Stimulated activated CD4-positive, alpha-beta T cell treated with anti-CD3 and anti-CD28 coated beads, Interleukin-4, amount 100 ng/mL, for 48 hours (primary cell): Measurements from ENCODE around the gene VIPR2.

ENCODE experiments used
- DNase-seq, 2 donors: peaks; one replicate each; pipeline ENCODE4 v3.0.0-alpha.2; 2020; ENCODE audit warnings: low read depth in 2 of 2

Gene VIPR2

DNA sequence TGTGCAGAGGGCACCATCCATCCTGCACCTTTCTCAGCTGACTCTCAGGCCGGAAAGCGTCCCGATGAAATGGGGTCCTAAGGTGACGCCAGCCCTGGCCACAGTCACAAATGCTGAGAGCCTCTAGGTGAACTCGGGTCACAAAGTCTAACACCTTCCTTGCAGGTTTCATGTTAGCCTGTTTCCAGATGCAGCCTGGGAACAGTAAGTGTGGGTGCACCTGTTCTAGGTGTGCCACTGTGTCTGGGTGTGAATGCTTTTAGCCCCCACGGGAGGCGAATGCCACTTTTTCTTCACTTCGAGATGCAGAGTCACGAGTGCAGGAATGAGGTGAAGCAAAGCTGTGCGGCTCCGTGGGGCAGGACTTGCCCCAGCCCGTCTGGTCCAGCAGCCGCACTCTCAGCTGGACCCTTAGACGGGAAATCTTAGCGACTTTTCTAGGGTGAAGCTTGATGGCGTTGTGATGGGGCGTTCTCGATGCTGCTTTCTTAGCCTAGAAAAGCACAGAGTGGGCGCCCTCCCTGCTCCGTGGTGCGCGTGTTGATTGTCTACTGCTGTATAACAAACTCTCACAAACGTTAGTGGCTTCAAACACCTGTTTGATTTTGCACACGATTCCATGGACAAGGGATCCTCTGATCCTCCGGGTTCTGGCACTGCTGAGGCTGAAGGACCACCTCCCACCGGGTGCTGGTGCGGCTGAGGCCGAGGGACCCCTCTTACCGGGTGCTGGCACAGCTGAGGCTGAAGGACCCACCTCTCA, 13.6 kb upstream of the VIPR2 start:
- DNase-seq: no peak

DNA sequence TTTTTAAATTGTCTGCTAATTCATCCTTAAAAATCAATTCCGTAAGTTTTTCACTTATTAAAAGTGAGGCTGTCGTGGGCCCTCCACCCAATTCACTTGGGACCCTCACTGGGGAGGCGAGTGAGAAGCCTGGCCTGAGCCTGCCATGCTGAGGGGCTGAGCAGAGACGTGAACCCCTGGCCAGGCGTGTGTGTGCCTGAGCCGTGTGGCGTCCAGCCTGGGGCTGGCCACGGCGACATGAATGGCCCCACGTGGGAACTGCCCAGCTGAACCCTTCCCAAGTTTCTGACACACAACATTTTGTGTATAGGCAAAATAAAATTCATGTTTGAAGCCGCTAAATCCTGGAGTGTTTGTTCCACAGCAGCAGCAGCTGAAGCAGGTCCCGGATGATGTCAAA, 13.0 kb upstream of the VIPR2 start:
- DNase-seq: no peak

DNA sequence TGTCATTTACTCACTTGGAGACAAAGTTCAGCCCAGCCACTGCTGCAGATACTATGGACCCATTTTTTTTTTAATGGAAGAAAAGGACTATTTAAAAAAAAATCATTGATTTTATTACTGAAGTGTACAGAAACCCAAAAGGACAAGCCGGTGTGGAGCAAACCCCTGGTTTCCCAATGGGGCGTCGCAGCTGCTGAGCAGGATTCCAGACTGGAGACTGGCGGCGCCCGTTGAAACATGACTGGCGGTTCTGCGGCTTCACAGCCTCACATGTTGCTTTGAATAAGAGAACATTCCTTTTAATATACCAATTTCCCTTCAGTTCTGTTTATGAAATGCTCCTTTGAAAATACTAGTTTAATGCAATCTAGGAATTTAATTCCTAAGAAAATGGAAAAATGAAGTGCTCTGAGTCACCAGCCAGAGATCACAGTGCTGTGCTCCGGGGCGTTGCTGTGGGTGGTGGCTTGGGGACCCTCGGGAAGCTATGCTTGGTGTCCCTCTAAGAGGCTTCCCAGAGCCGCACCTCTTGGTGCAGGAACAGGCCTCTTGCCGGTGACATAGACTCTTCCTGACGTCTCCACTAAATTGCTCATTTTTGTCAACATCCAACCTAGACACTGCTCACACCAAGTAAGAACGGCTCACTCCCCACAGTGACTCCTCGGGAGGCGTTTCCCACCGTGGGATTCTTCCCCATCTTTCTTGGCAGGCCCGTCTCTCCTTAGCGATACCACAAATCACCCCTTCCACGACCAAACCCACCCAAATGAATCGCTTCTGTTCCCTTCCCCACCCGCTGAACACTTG, 12.0 kb upstream of the VIPR2 start:
- DNase-seq: no peak

DNA sequence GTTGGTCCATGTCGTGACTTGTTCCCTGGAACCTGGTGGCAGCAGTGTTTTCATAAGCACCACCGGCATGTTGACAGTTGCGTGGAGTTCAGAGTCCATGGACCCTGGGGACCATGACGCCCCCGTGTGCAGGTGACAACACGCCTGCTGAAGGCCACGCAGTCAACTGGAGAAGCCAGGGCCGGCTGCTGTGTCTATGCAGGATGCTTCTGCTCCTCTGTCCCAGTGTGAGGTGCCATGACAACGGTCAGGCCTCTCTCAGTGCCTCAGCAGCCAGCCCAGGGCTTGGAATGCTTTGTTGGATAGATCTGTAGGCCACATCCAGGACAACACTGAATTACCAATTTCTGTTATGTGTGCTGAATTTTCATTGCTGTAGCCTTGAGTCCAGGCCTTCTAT, 10.7 kb upstream of the VIPR2 start:
- no peak for DNase-seq

DNA sequence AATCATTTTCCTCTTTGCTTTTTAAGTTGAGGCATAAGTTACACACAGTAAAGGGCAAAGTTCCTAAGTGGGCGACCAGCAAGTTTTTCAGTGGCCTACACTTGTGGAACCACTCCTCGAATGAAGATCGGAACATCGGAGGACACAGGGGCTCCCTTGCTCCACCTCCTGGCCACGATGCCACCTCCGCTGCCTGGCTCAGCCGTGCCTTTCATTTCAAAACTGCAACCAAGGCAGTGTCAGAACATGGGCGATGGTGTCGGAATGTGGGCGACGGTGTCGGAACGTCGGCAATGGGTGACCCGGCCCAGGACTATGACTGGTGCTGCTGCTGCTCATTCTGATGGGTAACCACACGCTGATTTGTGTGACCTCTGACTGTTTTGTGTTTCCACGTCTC, 9.6 kb upstream of the VIPR2 start:
- DNase-seq: no peak

DNA sequence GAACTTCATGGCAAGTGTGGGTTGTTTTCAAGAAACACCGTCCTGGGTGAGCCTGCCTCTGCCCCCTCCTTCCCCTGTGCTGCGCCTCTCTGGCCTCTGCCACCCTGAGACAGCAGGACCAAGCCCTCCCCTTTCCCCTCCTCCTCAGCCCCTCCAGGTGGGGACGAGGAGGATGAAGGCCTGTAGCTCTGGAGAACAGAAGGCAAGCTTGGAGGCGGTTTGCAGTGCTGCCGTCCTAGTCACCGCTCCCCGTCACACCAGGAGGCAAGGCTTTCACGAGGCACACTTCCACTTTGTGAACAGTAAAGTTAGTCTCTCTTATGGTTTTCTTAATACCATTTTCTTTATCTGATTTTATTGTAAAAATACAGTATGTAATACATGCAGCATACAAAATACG, 8.8 kb upstream of the VIPR2 start:
- DNase-seq: no peak

DNA sequence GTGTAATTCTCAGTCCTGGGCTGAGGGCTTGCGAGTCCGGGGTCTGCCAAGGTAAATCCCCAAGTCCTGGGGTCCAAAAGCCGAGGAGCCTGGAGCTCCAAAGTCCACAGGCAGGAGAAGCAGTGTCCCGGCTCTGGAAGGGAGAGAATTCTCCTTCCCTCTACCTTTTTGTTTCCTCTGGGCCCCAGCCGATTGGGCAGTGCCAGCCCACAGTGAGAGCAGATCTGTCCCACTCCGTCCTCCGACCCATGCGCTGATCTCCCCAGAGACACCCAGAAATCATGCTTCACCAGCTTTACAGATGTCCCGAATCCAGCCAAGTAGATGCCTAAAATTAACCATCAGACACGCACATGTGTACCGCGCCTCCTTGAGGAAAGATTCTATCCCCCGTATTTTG, 8.1 kb upstream of the VIPR2 start:
- DNase-seq: no peak

DNA sequence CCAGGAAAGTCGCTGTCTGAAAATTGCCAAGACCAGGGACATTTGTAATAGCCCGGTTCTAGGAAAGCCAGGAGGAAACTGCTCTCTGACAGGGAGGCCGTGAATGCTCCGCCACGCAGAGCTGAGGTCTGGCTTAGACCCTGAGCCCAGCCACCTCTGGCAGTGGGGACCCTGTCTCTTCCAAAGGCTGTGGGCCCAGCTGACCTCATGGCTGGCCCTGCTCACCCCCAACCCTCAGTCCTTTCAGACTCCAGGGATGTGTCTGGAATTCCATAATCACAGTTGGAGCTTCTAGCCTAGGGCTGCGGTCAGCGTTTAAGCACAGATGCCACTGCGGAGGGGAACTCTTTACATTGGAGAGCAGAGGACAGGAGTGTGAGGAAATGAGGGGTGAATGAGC, 6.6 kb upstream of the VIPR2 start:
- no peak for DNase-seq

DNA sequence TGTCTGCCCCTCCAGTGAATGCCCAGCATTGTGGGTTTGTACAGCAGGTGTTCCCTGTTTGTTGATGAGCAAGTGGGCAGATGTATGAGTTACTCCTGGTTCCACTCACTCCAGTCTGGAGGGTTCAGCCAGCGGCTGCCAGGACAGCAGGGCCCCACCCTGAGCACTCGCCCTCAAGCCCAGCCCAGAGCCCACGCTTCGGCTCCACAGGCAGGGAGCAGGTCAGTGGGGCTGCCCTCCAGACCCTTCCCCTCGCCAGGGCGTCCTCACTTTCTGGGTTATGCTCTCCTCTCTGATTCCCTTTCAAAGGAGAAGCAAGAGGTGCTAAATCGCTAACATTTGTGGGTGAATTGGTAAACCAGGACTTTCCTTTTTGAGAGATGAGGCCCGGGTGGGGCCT, 4.8 kb upstream of the VIPR2 start:
- no peak for DNase-seq

DNA sequence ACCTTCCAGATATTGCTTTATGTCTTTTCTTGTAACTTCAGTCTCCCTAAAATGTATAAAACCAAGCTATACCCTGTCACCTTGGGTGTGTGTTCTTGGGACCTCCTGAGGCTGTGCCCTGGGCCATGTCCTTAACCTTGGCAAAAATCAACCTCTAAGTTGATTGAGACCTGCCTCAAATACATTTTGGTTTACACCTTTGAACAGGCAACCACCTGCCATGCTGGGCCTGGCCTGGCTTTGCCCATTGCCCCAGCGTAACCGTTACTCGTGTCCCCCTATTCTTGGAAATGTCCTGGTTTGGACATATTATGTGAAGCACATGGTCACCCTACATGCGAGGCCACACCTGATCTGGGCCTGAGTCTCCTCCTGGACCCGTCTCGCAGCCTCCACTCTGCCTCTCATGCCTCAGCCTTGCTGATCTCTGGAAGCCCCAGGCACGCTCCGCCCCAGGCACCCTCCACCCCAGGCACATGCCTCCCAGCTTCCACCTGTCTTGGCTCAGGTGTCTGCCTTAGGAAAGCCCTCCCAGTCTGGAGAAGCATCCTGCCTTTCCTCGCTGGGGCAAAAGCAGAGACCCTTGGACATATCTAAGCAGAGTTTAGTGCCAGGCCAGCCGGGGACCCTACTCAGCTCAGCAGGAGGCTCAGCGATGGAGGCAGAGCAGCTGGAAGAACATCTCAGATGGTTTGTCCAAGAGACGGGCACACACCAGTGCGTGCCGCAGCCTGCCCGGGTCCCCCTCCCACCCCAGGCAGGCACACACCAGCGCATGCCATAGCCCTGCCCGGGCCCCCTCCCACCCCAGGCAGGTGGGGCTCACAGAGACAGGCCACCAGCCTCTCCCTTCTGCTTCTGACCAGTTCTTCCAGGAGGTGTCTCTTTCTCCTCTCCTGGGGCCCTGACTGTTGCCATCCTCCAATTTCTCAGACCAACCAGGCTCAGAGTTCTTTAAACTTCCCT, 4.0 kb upstream of the VIPR2 start:
- DNase-seq: no peak

DNA sequence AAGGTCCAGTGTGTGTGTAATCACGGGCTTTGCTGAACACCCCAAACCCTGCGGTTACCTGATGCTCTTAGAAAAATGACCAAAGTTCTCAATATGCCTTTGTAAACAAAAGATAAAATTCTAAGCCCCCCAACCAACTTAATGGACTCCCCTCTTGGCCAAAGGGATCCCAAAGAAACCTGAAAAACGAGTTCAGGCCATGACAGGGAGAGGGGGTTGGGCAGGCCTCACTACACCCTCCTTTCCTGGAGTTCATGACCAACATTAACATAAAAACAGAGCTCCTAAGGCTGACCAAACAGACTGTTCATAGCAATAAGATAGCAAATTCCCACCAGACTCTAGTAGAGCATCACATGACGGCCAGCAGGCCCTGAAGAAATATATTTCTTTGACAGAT, 3.0 kb upstream of the VIPR2 start:
- no peak for DNase-seq

DNA sequence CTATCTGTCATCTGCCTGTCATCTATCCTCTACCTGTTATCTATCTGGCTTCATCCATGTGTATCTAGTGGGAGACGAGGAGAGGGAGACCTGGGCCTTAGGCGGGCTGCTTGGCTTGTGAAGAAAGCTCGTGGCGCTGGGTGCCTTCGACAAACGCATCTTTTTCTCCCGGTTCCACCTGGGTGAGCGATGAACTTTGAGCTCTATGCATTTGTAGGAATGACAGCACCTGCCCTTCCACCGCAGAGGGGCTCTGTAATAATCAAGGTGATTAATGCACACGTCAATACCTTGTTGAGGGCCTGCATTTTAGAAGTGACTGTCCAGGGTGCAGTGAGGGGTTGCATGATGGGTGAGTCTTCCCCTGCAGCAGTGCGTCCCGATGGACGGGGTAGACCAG, 2.6 kb upstream of the VIPR2 start:
- DNase-seq: no peak

DNA sequence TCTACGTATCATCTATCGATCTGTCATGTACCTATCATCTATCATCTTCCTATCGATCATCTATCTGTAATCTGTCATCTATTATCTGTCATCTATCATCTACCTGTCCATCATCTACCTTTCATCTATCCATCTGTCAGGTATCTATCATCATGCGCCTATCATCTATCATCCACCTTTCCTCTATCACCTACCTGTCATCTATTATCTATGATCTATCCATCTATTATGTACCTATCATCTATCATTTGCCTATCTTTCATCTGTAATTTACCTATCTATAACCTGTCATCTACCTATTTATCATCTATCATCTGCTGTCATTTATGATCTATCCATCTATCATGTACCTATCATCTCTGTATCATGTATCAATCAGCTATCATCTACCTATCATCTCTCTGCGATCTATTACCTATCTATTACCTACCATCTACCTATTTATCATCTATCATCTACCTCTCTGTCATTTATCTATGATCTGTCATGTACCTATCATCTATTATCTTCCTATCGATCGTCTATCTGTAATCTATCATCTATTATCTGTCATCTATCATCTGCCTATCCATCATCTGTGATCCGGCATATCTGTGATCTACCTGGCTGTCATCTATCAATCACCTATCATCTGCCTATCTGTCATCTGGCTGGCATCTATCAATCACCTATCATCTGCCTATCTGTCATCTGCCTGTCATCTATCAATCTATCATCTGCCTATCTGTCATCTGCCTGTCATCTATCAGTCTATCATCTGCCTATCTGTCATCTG, 1.6 kb upstream of the VIPR2 start:
- no peak for DNase-seq

DNA sequence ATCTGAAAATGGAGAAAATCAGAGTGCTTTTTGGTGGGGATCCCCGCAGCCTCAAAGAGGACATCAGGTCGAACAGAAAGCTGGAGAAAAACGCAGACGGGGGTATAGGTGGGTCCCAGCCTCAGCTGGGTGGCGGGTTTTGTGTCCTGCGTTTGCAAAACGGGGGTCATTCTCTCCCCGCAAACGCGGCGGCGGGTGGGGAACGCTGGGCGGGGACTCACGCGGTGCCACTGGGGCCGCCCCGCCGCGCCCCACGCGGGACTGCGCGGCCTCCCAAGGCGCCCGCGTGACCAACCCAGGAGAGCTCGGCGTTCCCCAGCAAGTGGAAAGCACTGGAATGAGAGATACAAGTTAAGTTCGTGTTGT, 806 bp upstream of the VIPR2 start:
- DNase-seq: no peak

DNA sequence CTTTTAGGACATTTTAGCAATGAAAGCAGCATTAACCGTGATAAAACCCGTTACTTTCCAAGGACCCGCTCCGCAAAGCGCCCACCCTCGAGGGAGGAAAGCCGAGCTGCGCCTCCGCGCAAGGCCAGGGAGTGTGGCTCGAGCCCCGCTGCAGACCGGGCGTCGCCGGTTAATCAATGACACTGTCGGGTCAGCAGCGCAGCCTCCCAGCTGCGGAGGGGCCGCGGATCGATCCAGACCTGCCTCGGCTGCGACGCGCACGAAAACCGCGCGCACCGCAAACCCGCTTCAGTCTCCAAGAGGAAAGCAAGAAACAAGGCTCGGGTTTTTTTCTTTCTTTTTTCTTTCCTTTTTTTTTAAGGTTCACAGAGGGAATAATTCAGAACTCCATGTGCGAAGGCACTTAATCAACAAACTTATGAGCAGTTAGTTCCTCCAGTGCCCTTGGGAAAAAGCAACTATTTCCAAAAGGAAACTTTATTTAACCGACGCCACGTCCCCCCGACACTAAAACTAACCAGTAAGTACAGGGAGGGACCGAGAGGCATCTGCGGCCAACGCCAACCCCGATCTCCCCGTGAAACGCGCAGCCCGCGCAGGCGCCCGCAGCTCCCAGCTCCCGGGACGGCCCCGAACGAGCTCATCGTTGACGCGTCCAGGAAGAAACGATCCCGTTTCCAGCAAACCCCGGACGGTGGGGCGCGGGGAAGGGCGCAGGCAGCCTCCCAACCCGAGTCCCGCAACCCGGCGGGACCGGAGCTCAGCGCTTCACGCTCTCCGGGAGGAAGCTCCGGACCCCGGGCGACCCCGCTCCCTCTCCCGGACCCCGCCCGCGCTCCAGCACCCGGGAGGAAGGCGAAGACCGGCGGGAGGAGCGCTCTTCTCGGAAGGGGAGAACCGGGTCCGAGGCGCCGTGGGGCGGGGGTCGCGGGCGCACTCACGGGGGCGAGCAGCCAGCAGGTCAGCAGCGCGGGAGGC, 598 bp downstream of the VIPR2 start:
- peak in 1 of 2 donors; percentile 12 for DNase-seq

DNA sequence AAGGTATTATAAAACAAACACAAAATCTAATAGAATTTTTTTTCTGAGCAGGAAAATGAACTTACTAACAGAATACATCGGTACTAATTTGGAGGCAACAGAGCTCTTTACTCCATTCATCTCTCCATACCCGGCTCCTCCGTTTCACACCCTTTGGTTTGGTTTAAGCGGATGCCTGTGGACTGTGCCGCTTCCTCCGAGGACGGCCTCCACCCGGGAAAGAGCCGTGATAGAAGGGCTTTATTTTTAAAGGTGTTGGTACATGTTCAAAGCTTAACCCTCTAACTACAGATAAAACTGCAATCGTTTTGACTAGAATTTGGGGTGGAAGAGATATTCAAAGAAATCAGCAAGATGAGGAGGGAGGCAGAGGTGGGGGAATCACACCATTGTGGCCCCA, 1.9 kb downstream of the VIPR2 start:
- no peak for DNase-seq

DNA sequence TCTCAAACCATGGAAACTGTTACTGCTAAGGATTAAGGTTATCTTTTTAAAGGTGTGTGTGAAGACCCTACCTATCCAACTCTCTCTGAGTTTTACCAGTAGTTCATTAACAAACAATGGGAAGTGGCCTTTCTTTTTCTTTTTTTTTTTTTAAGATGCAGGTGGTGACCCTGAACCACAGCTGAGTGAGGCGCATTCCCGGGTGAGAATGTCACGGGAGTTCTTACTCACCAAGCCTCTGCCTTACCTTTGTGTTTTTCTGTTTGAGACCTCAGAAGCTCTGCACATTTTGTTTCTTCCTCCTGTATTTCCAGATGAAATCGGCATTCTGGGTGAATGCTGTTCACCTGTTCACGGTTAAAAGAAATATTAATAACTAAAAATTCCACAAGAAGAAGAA, 2.5 kb downstream of the VIPR2 start:
- DNase-seq: no peak

DNA sequence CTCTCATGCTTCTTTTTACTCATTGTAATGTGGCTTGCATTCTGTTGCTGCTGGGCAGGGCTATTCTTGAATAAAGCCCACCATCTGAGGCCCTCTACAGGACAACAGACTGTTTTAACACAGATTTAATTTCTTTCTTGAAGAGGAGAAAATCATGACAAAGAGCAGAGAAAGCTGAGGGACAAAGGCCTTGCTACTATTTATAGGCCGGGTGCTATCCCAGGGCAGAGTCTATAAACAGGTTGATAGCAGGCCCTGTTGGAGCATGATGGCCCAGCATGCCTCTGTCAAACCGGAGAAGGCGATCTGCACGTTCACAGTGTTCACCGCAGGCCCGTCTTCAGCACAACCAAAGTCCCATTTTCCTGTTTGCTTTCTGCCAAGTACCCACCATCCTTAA, 3.0 kb downstream of the VIPR2 start:
- DNase-seq: no peak

DNA sequence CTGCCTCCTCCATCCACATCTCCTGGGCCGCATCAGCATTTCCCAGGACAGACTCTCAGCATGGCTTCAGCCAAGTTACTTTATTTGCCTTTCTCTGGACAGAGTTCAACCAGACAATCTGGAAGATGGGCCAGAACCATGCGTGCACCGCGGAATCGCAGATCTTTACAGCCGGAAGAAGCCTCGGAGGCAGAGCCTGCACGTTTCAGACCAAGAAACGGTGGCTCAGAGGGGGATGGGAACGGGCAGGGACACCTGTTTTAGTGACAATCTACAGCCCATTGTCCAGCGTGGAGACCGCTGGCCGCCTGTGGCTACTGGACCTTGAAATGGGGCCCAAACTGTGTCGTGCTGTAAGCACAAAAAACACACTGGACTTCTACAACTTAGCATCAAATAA, 3.5 kb downstream of the VIPR2 start:
- DNase-seq: no peak

DNA sequence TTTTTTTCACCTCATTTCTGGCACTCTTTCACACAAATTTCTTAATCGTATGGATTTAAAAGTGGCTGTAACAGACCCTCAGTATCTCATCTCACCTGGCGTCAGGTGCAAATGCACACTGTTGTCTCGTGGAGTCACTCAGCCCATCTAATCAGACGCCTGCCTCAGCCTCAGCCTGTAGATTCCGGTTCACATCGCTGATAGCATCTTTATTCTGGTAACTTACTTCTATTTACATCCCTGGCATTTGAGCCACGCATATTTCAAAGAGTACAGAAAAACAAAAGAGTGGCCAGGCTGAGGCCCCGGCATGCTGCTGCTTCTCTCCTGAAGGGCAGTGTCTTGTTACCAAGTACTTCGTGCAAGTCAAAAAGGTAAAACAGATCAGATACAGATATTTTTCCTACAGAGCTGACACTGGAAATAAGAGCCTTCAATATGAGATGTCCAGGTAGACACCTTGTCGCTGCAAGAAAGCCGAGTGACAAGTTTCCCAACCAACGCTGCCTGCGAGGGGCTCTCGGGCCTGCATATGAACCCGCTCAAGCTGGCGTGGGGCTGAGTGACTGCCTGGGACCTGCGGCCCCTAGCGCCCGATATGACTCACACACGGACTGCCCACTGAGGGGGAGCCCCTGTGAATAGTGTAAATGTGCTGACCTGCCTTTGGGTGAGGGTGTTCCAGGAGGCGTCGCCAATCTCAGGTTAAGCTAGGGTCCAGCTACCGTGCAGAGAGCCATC, 4.3 kb downstream of the VIPR2 start:
- DNase-seq: no peak
